OCI-M2 (cell line): ENCODE results near the gene LRRC37A2.
"Not testable (repeated sequence)": the region's sequence is repeated elsewhere in the genome, so short reads cannot be mapped to it uniquely, and the experiment has no call there.

Experiments
- DNase-seq: peaks from one replicate; lab custom pipeline; 2025; ENCODE audit not compliant: unreplicated experiment; lab: John Stamatoyannopoulos, UW

Gene LRRC37A2

DNA sequence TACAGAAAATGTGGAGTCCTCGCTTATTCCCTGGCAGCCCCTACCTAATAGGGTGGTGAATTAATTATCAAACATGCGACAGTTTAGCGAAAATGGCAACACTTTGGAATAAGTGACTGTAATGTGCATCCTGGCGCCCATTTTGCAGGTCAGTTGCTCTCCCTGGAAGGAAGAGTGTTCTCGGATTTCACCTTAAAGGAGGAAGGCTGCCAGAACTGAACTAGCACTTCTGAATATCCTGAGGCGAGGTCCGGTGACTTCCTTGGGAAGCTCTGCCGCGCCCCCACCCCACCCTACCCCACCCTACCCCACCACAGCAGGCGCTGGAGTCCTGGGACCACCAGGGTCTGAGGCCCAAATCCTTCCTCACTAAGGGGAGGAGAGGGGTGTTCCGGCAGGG lies at the start of gene LRRC37A2:
Gene LRRC37A2, plus strand, starts transcription at position 301 of the 400 bp plus-strand sequence. CDS start 245 bp downstream, outside the sequence.
- DNase-seq = not testable (repeated sequence)

DNA sequence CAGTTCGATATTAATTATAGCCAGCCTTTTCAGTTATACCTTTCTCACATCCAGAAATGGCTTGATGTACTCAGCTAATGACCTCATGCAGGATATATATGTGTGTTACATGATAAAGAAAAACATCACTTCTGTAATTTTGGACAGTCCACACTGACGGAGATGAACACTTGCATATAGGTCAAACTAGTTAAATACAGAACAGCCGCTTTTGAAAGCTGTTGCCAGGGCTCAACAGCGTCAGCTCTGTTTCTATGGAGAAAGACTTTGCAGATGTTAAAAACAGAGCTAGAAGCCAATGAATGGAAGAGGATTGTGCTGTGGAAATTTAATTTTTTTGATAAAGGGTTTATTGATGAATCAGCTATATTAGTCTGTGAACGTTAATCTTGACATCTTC lies 44.6 kb upstream of the LRRC37A2 start:
- DNase-seq = not testable (repeated sequence)

DNA sequence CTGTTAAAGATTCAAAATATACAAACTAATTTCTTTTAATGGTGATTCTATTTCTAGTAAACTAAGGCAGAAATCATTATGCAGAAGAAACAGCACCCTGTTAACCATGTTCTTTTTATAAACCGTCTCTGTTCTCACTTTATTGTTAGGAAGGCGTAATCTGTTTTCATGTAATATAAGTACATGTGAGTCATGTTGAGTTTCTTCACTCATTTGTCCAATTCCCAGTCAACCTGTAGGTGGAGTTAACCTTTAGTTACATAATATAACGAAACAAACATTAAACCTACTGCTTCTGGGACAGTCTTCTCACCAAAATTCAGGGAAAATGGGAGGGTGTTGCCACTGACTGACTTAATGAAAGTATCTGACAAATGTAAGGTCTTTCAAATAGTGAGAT lies 37.8 kb upstream of the LRRC37A2 start:
- not testable (repeated sequence) for DNase-seq

DNA sequence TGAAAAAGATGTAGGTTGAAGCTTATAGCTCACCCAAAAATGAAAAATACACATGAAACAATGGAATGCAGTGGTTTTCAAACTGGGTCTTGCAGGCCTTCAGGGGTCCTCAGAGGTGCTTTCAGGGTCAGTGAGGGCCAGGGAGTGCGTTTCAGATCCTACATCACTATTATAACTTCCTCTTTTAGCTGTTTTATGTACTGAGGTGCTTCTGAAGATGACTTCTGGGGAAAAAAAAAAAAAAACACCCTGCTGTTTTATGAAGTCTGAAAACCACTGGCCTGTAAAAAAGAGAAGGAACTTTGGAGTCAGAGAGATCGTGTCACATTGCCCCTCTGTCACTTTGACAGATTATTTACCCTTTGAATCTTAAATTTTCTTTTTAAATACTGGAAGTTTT lies 36.7 kb upstream of the LRRC37A2 start:
- DNase-seq = not testable (repeated sequence)

- not testable (repeated sequence) for DNase-seq
Measured at GRCh38 chr17:46478823-46479222, 33.4 kb upstream of the LRRC37A2 start.

DNA sequence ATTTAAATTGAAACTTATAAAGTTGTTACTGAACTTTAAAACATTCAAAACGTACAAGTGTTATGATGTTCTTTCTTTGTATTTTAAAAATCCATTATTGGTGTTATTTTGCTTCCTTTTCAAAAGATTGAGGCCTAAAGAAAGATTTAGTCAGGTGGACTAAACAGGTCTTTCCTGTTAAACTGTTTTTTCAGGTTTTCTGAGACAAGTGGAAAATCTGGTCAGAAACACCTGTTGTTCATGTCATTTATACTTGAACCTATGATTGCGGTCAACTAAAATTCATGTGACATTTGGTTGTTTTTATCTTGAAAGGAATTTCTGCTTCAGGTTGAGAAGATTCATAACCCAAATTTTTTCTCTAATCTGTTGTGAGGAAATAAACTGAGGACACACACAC lies 31.0 kb upstream of the LRRC37A2 start:
- not testable (repeated sequence) for DNase-seq

DNA sequence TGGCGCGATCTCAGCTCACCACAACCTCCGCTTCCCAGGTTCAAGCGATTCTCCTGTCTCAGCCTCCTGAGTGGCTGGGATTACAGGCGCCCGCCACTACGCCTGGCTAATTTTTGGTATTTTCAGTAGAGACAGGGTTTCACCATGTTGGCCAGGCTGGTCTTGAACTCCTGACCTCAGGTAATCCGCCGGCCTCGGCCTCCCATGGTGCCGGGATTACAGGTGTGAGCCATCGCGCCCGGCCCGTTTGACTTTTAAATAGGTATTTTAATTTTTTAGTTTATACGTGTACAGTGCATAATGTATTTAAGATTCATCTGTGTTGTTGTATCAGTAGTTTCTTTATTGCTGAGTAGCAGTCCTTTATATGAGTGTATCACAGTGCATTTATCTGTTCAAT lies 20.2 kb upstream of the LRRC37A2 start:
- not testable (repeated sequence) for DNase-seq

GRCh38 chr17:46499437-46500139 lies 12.7 kb upstream of the LRRC37A2 start:
- not testable (repeated sequence) for DNase-seq

DNA sequence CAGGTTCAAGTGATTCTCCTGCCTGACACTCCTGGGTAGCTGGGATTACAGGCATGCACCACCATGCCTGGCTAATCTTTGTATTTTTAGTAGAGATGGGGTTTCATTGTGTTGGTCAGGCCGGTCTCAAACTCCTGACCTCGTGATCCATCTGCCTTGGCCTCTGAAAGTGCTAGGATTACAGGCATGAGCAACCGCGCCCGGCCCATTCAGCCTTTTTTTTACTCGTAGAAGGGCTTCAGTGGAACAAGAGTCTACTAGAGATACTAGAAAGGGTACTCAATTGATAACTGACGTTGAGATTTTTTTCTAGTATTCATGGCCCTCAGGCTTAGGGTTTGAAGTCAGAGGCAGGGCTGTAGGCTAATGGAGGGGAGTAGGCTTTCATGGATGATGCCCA lies 6.4 kb upstream of the LRRC37A2 start:
- not testable (repeated sequence) for DNase-seq

- not testable (repeated sequence) for DNase-seq
Measured at GRCh38 chr17:46534716-46535115, 22.4 kb downstream of the LRRC37A2 start.

- DNase-seq = not testable (repeated sequence)
Measured at GRCh38 chr17:46548607-46549006, 36.3 kb downstream of the LRRC37A2 start.

DNA sequence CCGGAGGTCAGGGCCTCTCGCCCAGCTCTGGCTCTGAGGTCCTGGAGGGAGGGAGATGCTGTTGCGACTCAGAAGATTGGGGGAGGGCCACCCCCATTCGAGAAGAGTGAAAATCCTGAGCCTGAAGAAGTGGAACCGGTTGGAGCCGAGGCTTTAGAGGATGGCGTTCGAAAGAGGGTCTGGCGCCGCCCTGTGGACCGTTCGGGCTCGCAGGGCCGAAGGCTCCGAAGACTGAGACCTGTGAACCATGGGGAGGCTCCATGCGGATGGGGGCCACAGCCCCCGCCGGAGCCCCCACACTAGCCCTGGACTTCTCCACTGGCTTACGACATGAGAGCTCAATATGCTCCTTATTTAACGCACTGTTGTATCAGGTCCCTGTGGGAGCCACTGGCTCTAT lies 46.9 kb downstream of the LRRC37A2 start:
- DNase-seq = not testable (repeated sequence)

GRCh38 chr17:46560048-46560447 lies 47.8 kb downstream of the LRRC37A2 start:
- not testable (repeated sequence) for DNase-seq

GRCh38 chr17:46566284-46566683 lies 54.0 kb downstream of the LRRC37A2 start:
- not testable (repeated sequence) for DNase-seq

DNA sequence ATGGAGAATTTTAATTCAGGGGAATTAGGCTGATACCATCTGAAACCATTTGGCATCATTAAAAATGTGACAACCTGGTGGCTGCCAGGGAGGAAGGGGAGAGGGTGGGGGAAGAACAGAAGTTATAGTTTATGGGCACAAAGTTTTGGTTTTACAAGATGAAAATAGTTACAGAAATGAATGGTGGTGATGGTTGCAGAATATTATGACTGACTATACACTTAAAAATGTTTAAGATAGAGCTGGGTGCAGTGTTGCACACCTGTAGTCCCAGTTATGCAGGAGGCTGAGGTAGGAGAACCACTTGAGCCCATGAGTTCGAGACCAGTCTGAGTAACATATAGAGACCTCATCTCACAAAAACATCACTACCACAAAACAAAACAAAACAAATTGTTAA lies 54.7 kb downstream of the LRRC37A2 start:
- not testable (repeated sequence) for DNase-seq

- DNase-seq = not testable (repeated sequence)
Measured at GRCh38 chr17:46571796-46572195, 59.5 kb downstream of the LRRC37A2 start.

DNA sequence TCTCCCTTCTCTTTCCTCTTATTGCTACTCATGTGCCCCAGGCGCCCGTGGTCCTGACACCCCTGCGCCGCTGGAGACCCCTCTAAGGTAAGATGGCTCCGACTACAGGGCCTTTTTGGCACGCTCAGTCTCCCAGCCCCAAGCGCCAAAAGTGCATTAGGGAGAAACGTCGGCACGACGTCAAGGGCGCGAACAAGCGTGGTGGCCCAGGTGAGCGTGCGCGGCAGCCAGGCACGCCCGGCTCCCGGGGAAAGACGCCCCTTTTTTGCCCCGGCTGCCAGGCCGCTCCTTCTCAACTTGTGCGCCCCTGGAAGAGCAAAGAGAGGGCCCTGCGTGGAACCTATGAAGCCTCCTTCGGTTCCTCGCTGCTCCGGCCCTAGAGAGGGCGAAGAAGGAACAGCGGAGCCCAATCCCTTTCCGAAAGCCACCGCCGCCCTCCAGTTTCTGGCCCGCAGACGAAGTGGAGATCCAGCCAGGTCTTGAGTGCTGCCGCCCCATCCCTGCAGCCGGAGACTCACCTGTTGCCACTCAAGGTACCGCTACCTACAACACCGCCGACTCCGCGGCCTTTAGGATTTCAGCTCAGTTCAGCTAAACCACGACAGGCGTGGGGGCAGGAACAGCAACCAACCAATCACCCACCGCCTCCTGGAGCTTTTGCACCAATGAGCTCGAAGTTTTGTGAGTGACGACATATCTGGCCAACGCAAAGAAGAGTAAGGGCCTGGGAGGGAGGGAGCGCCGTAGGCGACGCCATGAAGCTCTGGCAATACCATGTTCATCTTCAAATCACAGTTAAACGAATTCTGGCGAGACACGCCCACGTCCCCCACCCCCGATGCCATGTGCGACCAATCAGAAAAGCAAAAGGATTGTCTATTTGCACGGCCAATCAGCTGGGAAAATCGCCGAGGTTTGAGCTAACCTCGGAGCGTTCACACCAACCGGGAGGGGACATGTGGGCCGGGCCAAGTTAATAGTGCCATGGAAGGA lies 67.1 kb downstream of the LRRC37A2 start, which contains the start of gene ARL17A:
Gene ARL17A, minus strand, starts transcription at position 609 of the 993 bp plus-strand sequence. CDS start 3,369 bp downstream, outside the sequence.
- DNase-seq = not testable (repeated sequence)

GRCh38 chr17:46580082-46580481 lies 67.8 kb downstream of the LRRC37A2 start:
- DNase-seq = not testable (repeated sequence)

GRCh38 chr17:46585444-46585843 lies 73.2 kb downstream of the LRRC37A2 start:
- DNase-seq = not testable (repeated sequence)

GRCh38 chr17:46590157-46591146 lies 78.2 kb downstream of the LRRC37A2 start, which contains the start of gene NSF:
NSF (plus strand) TSS chr17:46590669; CDS start chr17:46590776, 107 bp downstream.
- not testable (repeated sequence) for DNase-seq
